GM21360 (cell line): Measurements from ENCODE around the gene NCEH1.
"Not testable (repeated sequence)": the region's sequence is repeated elsewhere in the genome, so short reads cannot be mapped to it uniquely, and the experiment has no call there.

Source experiments
- ATAC-seq: cut with Tn5 transposase; IDR thresholded peaks from one replicate; pipeline ENCODE4 v1.9.1; 2021; ENCODE audit warnings: mild to moderate bottlenecking, moderate library complexity; ENCODE audit not compliant: unreplicated experiment

Gene NCEH1

GRCh38 chr3:172710664-172711453 is at the start of gene NCEH1:
Gene NCEH1, minus strand, starts transcription at chr3:172711067. Its CDS starts 83 bp downstream, at chr3:172710984.
- ATAC-seq, result peak; percentile 99

GRCh38 chr3:172760416-172760815 is 49.5 kb upstream of the NCEH1 start:
- ATAC-seq, result not testable (repeated sequence)

- ATAC-seq, result no peak
Observed at GRCh38 chr3:172753125-172753524, 42.3 kb upstream of the NCEH1 start.

GRCh38 chr3:172752651-172753050 is 41.8 kb upstream of the NCEH1 start:
- ATAC-seq, result no peak

- no peak for ATAC-seq
Observed at GRCh38 chr3:172751175-172751704, 40.4 kb upstream of the NCEH1 start.

- peak; percentile 98 for ATAC-seq
Observed at GRCh38 chr3:172750368-172751174, 39.7 kb upstream of the NCEH1 start, which contains the start of gene ECT2. Gene ECT2, plus strand, starts transcription at chr3:172750726. Its CDS starts 3,805 bp downstream, at chr3:172754531.

GRCh38 chr3:172750069-172750367 is 39.2 kb upstream of the NCEH1 start:
- ATAC-seq, result peak; percentile 0

GRCh38 chr3:172749230-172749965 is 38.5 kb upstream of the NCEH1 start:
- no peak for ATAC-seq

- ATAC-seq, result no peak
Observed at GRCh38 chr3:172746475-172746874, 35.6 kb upstream of the NCEH1 start.

- no peak for ATAC-seq
Observed at GRCh38 chr3:172739462-172739861, 28.6 kb upstream of the NCEH1 start.

GRCh38 chr3:172735014-172735413 is 24.1 kb upstream of the NCEH1 start:
- no peak for ATAC-seq

- no peak for ATAC-seq
Observed at GRCh38 chr3:172726380-172726779, 15.5 kb upstream of the NCEH1 start.

GRCh38 chr3:172722536-172723040 is 11.7 kb upstream of the NCEH1 start:
- ATAC-seq, result not testable (repeated sequence)

GRCh38 chr3:172717493-172718088 is 6.7 kb upstream of the NCEH1 start:
- ATAC-seq, result peak; percentile 62

GRCh38 chr3:172716476-172716875 is 5.6 kb upstream of the NCEH1 start:
- ATAC-seq, result no peak

- ATAC-seq, result no peak
Observed at GRCh38 chr3:172713316-172713715, 2.4 kb upstream of the NCEH1 start.

GRCh38 chr3:172711454-172711795 is 558 bp upstream of the NCEH1 start:
- peak; percentile 2 for ATAC-seq

- ATAC-seq, result peak; percentile 1
Observed at GRCh38 chr3:172709774-172710663, 848 bp downstream of the NCEH1 start.

GRCh38 chr3:172708921-172709773 is 1.7 kb downstream of the NCEH1 start:
- ATAC-seq, result no peak
